ENCODE data around the gene PLCD4. TPM values are rescaled to one million over a fixed set of nuclear protein-coding genes. Genes with fewer than 3 reads are reported as not detected.

Gene PLCD4
- total and polyA plus RNA-seq, 2 of the 8 experiments (the other 6 are each of a cell fraction or from before 2014, with no cell fraction given) = 0.21 to 0.50 TPM

- TF ChIP-seq CHD7 (IDR thresholded peaks at IDR 0.05; ENCODE audit: insufficient replicate concordance, low read length) (no peak), USF2 (IDR thresholded peaks at IDR 0.05; ENCODE audit: low read length) (no peak), BCL11A (IDR thresholded peaks at IDR 0.05; ENCODE audit: low read depth in 2 of 2, low read length in 2 of 2) (no peak), BACH1 (IDR thresholded peaks at IDR 0.05; ENCODE audit: low read length) (no peak), GABPA (IDR thresholded peaks at IDR 0.05; ENCODE audit: borderline replicate concordance, insufficient read depth, low read length) (no peak), JUN (IDR thresholded peaks at IDR 0.05; ENCODE audit: low read depth, low read length) (no peak), TAF7 (optimal IDR thresholded peaks at IDR 0.05; ENCODE audit: borderline replicate concordance, low read depth, low read length) (no peak), GTF2F1 (IDR thresholded peaks at IDR 0.05; ENCODE audit: borderline replicate concordance, low read depth, low read length) (no peak), TEAD4 (IDR thresholded peaks at IDR 0.05; ENCODE audit: low read depth, low read length) (no peak)
These were observed 56.2 kb downstream of the PLCD4 start (continued) for GRCh38 chr2:218663901-218664300.
